Measurements from ENCODE around the gene PTDSS2. TPM values are rescaled to one million over a fixed set of nuclear protein-coding genes. Genes with fewer than 3 reads are reported as not detected.

Gene PTDSS2
- total and polyA plus RNA-seq, 10 of the 15 experiments (the other 5 are each of a cell fraction or from before 2014, with no cell fraction given) = 0.39 to 21.1 (median 10.8) TPM

- DNase-seq (ENCODE audit: low read depth, low spot score) (no peak), ATAC-seq (peak; percentile 40), FAIRE-seq (no peak)
- H3K27me3 ChIP-seq (replicated peaks in 1 of 2; ENCODE audit: control insufficient read depth in 2 of 2, insufficient read depth in 2 of 2, low read length in 1 of 2) = no peaks in the 10 kb centered on the region
- H3K9ac ChIP-seq (ENCODE audit: control insufficient read depth, insufficient read depth, low read length) = no peak overlapping the region; the same call in 1 of the 2 replicates
- SMC1A ChIA-PET (ENCODE audit: uncharacterized antibody, unreplicated experiment) = no interaction called here
- no peak overlapping the region for H3K27ac ChIP-seq (ENCODE audit: control insufficient read depth, insufficient read depth)
- CTCF ChIA-PET = no interaction called here
- H3K36me3 ChIP-seq (ENCODE audit: control insufficient read depth in 2 of 2, insufficient read depth in 2 of 2, low read length in 1 of 2) = no peaks in the 10 kb centered on the region
- peak overlapping the region; percentile 79 for H3K4me2 ChIP-seq (ENCODE audit: control insufficient read depth, insufficient read depth)
- RAD21 ChIA-PET (ENCODE audit: unreplicated experiment) = no interaction called here
- WGBS (ENCODE audit: insufficient coverage, insufficient replicate concordance, low lambda C conversion rate, missing lambda C conversion rate) = 6% methylated on average over 78 of the region's 97 CpGs
- no peaks in the 10 kb centered on the region for H4K20me1 ChIP-seq (ENCODE audit: control insufficient read depth, insufficient read depth)
- in situ Hi-C loops (cut with MboI) = no loop called here
- POLR2A ChIA-PET = no interaction called here
- peak overlapping the region; percentile 60; the same call in 1 of the 2 replicates for H3K4me3 ChIP-seq
- H3K9me3 ChIP-seq (replicated peaks; ENCODE audit: control insufficient read depth, insufficient read depth, low read length) = no peaks in the 10 kb centered on the region
- H3K79me2 ChIP-seq (ENCODE audit: control insufficient read depth, insufficient read depth, low read length) = no peaks in the 10 kb centered on the region
- BruUV-seq (replicated peaks) = no TSS peak
- peak; percentile 53 for TF ChIP-seq POLR2A (IDR thresholded peaks at IDR 0.05; ENCODE audit: low read depth, low read length)
- TF ChIP-seq SUZ12 (IDR thresholded peaks at IDR 0.05; ENCODE audit: unreplicated experiment) = peak; percentile 62
- 0 out of 2 replicates have a peak, but pooled peaks have one; percentile 13 for TF ChIP-seq IKZF1 (conservative IDR thresholded peaks at IDR 0.05)
- TF ChIP-seq RAD21 (IDR thresholded peaks at IDR 0.05; ENCODE audit: insufficient read depth, low read depth, low read length) = no peak
- 0 out of 2 replicates have a peak, but pooled peaks have one; percentile 32 for TF ChIP-seq GATAD2B (conservative IDR thresholded peaks at IDR 0.05; ENCODE audit: low read depth)
- TF ChIP-seq EP300 (IDR thresholded peaks at IDR 0.05; ENCODE audit: borderline replicate concordance in 1 of 2, control insufficient read depth in 1 of 2, low read depth in 2 of 2, low read length in 2 of 2) = no peak
- 0 out of 4 replicates have a peak, but pooled peaks of 1 of the 2 experiments have one; percentile 8 for TF ChIP-seq BHLHE40 (IDR thresholded peaks at IDR 0.05; ENCODE audit: borderline replicate concordance in 1 of 2, low read depth in 2 of 2, low read length in 1 of 2)
- intact Hi-C loops (cut with micrococcal nuclease; ENCODE audit: unreplicated experiment) = no loop called here
- peak overlapping the region; percentile 55 for H2AFZ ChIP-seq (ENCODE audit: control insufficient read depth, low read depth, low read length)
- peaks cover 8% of the 10 kb centered on the region for H3K4me1 ChIP-seq (ENCODE audit: control insufficient read depth, insufficient read depth, low read length)
These were observed 33.1 kb upstream of the PTDSS2 start for GRCh38 chr11:416757-417621.

Measured in GM12878 (cell line).